GM19395 (cell line): ENCODE measurements around the gene COX6A2.
"Not testable (repeated sequence)": the region's sequence is repeated elsewhere in the genome, so short reads cannot be mapped to it uniquely, and the experiment has no call there.

Experiments
- ATAC-seq: cut with Tn5 transposase; IDR thresholded peaks from one replicate; pipeline ENCODE4 v1.9.1; 2021; ENCODE audit warnings: mild to moderate bottlenecking, moderate library complexity; ENCODE audit not compliant: unreplicated experiment

Gene COX6A2

GRCh38 chr16:31439023-31439422 lies 10.9 kb upstream of the COX6A2 start:
- ATAC-seq, result not testable (repeated sequence)

- ATAC-seq, result no peak
Observed at GRCh38 chr16:31438414-31438813, 10.3 kb upstream of the COX6A2 start.

GRCh38 chr16:31436221-31437045 lies 8.3 kb upstream of the COX6A2 start:
- ATAC-seq, result no peak

GRCh38 chr16:31435341-31436220 lies 7.4 kb upstream of the COX6A2 start:
- ATAC-seq, result no peak

GRCh38 chr16:31430380-31431052 lies 2.4 kb upstream of the COX6A2 start:
- no peak for ATAC-seq

GRCh38 chr16:31429796-31430195 lies 1.6 kb upstream of the COX6A2 start:
- ATAC-seq, result no peak

- no peak for ATAC-seq
Observed at GRCh38 chr16:31429314-31429713, 1.2 kb upstream of the COX6A2 start.

GRCh38 chr16:31428638-31429247 lies 583 bp upstream of the COX6A2 start:
- ATAC-seq, result no peak

GRCh38 chr16:31427441-31428278 lies 500 bp downstream of the COX6A2 start:
- ATAC-seq, result no peak

GRCh38 chr16:31423801-31424200 lies 4.4 kb downstream of the COX6A2 start:
- ATAC-seq, result no peak

GRCh38 chr16:31423241-31423640 lies 4.9 kb downstream of the COX6A2 start:
- ATAC-seq, result no peak

- ATAC-seq, result no peak
Observed at GRCh38 chr16:31421587-31421986, 6.6 kb downstream of the COX6A2 start.

GRCh38 chr16:31420037-31420436 lies 8.1 kb downstream of the COX6A2 start:
- no peak for ATAC-seq

GRCh38 chr16:31417916-31418315 lies 10.2 kb downstream of the COX6A2 start:
- ATAC-seq, result no peak

GRCh38 chr16:31417036-31417435 lies 11.1 kb downstream of the COX6A2 start:
- not testable (repeated sequence) for ATAC-seq

GRCh38 chr16:31416371-31416770 lies 11.8 kb downstream of the COX6A2 start:
- no peak for ATAC-seq

GRCh38 chr16:31414706-31415105 lies 13.5 kb downstream of the COX6A2 start:
- no peak for ATAC-seq

- ATAC-seq, result no peak
Observed at GRCh38 chr16:31413943-31414342, 14.2 kb downstream of the COX6A2 start.

- no peak for ATAC-seq
Observed at GRCh38 chr16:31413381-31413780, 14.8 kb downstream of the COX6A2 start.

GRCh38 chr16:31412750-31413149 lies 15.4 kb downstream of the COX6A2 start:
- ATAC-seq, result no peak
